ENCODE measurements around the gene C1orf167.

- TF ChIP-seq, protein P1, sequence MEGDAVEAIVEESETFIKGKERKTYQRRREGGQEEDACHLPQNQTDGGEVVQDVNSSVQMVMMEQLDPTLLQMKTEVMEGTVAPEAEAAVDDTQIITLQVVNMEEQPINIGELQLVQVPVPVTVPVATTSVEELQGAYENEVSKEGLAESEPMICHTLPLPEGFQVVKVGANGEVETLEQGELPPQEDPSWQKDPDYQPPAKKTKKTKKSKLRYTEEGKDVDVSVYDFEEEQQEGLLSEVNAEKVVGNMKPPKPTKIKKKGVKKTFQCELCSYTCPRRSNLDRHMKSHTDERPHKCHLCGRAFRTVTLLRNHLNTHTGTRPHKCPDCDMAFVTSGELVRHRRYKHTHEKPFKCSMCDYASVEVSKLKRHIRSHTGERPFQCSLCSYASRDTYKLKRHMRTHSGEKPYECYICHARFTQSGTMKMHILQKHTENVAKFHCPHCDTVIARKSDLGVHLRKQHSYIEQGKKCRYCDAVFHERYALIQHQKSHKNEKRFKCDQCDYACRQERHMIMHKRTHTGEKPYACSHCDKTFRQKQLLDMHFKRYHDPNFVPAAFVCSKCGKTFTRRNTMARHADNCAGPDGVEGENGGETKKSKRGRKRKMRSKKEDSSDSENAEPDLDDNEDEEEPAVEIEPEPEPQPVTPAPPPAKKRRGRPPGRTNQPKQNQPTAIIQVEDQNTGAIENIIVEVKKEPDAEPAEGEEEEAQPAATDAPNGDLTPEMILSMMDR (conservative IDR thresholded peaks at IDR 0.05; ENCODE audit: low read depth in 2 of 2) = no peak
- TF ChIP-seq EZH2phosphoT487 (IDR thresholded peaks at IDR 0.05; ENCODE audit: unreplicated experiment) = no peak
Measured at GRCh38 chr1:11800391-11800755, 38.4 kb downstream of the C1orf167 start.
